Iris pigment epithelial cell (primary cell): ENCODE measurements around the gene DISC1.
"Not testable (repeated sequence)": the region's sequence is repeated elsewhere in the genome, so short reads cannot be mapped to it uniquely, and the experiment has no call there.

ENCODE experiments used
- DNase-seq: peaks from one replicate; pipeline ENCODE4 v3.0.0-alpha.2; 2011; ENCODE audit warnings: low read depth

DISC1 gene

DNA sequence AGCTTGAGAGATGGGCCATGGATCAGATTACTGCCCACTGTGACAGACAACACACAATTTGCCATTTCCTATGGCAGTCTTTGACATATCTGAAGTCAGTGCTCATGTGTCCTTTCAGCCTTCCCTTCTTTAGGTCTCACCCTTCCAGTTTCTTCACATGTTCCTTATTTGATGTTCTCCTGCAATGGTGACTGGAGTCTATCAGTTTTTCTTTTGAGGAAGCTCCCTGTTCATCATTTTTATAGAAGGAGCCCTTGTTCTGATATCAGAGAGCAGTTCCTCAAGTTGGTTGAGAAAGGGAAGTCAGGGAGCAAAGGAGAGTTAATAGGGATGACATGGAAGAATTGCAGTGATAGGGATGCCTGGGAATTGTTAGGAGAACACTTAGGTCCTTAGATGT is 42.2 kb downstream of the DISC1 start:
- no peak for DNase-seq

DNA sequence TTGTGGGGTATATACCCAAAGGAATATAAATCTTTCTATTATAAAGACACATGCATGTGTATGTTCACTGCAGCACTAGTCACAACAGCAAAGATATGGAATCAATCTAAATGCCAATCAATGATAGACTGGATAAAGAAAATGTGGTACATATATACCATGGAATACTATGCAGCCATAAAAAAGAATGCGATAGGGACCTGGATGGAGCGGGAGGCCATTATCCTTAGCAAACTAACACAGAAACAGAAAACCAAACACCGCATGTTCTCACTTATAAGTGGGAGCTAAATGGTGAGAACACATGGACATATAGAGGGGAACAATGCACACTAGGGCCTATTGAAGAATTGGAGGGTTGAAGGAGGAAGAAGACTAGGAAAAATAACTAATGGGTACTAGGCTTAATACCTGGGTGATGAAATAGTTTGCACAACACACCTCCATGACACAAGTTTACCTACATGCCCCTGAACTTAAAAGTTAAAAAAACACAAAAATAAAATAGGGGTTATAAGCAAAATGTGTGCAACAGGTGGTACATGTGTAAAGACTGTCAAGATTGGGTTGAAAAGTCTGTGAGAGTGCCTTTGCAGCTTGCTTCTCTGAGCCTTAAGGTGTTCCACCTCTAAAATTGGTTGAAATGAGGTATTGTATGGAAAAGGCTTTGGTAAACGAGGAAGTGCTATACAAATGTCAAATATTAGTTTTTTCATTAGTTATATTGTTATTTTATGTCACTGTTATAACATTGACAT is 43.5 kb downstream of the DISC1 start:
- not testable (repeated sequence) for DNase-seq

DNA sequence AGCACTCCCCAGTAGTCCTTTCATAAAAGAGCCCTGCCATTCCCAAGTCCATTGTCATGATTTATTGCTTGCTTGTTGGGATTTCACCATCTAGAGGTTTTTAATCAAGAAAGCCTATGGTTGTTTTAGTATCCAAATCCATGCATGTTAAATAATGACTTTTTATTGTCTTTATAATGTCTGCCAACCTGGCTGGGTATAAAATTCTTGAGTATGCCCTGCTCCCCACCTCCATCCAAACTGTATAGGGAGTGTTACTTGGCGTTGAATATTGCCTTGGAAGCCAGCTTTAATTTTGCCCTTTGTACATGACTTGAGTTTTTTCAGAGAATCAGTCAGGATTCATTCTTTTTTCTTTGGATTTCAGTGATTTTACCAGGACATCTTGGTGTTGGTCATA is 44.2 kb downstream of the DISC1 start:
- DNase-seq: no peak

DNA sequence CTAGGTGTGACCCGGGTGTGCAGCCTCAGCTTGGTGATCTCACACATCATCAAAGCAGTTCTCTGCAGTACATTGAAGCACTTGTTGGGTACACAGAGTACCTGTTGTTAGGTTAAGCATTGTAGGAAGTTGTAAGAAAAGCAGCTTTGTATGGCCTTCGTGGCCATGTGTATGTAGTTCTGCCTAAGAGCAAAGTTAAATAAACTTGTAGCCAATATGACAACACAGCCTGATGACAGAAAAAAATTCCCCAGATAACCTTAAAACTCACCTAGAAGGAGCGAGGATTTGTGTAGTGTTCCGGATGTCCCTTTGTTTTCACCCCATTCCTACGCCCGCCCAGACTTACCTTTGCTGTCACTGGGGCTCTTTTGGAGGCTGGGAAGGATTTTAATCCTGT is 48.0 kb downstream of the DISC1 start:
- DNase-seq: no peak

DNA sequence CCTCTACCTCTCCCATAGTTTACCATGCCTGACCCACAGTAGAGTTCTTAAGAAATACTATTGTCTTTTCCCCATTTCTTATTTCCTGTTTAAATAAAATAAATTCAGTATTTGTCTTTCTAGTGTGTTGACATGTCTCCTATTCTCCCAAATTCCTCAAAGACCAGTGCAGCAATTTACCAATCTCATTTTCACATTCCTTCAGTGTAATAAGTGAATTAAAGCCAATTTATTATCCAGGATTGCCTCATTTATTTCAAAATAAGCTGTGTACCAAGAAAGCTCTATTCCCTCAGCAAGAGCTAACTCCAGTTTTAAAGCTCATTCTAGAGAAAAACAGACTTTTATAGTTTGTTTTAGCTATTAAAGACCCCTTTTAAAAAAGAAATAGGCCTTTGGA is 49.9 kb downstream of the DISC1 start:
- DNase-seq: no peak

DNA sequence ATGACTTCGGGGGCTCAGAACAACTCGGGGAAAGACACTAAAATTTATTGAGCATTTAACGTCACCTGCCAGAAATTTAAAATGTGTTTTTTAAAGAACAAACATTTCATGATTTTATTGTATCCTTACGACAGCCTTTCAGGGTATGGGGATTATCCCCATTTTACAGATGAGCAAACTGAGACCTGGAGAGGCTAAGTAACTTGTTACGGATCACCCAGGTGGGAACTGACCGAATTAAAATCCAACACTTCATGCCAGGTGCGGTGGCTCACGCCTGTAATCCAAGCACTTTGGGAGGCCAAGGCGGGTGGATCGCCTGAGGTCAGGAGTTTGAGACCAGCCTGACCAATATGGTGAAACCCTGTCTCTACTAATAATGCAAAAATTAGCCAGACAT is 50.9 kb downstream of the DISC1 start:
- no peak for DNase-seq

DNA sequence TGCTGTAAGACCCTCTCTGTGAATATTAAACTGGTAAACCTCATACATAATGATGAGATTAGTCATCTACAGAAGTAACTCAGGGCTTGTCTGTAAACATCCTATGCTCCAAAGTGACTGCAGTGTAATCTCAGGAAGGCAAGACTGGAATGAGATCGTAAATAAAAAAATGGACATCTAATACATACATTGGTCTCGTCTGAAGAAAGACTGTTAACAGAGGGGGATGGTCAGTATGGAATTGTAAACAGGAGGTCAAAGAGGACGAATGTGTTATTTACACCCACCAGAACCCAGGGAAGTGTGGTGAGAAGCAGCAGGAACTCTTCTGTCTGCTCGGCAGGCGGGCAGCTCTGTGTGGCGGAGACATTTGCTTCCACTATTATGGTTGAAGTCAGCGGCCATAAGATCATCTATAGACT is 51.4 kb downstream of the DISC1 start:
- peak; percentile 65 for DNase-seq

DNA sequence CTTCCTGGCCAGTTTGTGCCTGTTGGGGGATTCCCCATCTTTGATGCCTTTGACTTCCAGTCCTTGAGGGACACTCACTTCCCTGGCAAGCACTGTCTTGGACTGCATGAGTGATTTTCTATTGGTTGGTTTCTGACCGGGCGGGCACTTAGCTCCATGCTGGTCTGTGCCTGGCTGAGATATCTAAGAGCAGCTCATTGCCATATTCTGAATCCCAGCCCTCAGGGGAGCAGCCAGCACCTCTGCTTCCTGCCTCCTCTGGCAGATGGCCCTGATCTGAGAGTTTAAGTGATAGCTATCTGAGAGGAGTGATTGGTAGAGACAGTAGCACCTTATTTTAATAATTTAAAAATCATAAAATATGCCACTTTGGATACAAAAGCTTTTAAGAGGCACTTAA is 52.5 kb downstream of the DISC1 start:
- no peak for DNase-seq

DNA sequence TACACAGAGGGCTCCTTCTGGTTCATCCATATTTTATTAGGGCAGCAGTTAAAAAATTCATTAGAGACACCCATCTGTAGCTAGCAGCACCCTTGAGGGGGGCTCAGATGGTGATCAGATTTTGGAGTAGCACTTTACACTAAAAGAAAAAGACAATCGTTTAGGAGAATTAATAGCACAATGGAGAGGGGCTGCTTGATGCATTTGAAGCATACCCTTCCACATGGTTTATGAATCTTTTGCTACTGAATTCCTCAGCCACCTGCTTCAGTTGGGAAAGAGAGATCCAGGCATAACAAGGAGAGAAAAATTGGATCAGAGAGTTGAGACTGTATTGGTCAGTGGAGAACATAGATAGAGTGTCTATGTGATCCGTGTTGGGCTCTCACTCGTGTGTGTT is 54.4 kb downstream of the DISC1 start:
- no peak for DNase-seq

DNA sequence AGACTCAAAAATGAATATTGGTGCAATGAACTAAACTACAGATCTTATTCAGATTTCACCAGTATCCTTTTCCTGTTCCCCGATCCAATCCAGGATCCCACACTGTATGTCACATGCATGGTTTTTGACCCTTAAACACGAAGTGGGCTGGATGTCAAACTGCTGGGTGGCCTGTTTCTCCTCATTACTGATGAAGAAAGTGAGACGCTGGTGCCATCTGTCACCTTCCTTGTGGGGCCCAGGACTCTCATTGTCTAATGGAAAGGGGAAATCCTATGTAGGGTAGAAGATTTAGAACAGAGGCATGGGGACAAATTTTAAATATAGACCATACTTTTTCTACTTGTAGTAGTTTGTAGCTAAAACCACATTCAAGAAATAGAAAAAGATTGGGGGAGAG is 56.2 kb downstream of the DISC1 start:
- DNase-seq: no peak

DNA sequence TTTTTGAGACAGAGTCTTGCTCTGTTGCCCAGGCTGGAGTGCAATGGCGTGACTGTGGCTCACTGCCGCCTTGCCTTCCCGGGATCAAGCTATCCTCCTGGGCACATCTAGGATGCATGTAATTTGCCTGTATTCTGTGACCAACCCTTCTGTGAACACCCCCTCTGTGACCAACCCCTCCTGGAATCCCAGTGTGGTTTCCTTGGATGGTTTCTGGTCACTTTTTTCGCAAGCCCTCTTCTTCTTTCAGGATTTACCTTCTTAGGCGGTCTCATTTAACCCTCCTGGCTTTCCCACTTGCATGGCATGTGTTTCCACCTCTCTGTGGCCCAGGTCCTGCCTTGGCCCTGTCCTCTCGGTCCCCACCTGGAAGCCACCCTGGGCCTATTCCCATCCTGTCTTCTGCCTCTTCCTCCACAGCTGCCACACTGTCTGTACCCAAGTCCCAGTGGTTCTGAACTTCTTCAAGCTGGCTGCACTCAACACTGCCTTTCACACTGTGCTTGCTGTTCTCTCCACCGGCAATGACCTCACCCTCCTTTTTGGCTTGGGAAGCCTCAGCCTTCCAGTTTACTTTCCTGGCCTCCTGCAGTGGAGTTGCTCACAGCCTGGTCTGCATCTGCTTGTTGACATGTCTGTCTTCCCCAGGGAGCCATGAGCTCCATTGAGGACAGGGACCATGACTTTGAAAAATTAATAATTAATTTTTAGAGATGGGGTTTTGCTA is 57.0 kb downstream of the DISC1 start:
- DNase-seq: no peak

DNA sequence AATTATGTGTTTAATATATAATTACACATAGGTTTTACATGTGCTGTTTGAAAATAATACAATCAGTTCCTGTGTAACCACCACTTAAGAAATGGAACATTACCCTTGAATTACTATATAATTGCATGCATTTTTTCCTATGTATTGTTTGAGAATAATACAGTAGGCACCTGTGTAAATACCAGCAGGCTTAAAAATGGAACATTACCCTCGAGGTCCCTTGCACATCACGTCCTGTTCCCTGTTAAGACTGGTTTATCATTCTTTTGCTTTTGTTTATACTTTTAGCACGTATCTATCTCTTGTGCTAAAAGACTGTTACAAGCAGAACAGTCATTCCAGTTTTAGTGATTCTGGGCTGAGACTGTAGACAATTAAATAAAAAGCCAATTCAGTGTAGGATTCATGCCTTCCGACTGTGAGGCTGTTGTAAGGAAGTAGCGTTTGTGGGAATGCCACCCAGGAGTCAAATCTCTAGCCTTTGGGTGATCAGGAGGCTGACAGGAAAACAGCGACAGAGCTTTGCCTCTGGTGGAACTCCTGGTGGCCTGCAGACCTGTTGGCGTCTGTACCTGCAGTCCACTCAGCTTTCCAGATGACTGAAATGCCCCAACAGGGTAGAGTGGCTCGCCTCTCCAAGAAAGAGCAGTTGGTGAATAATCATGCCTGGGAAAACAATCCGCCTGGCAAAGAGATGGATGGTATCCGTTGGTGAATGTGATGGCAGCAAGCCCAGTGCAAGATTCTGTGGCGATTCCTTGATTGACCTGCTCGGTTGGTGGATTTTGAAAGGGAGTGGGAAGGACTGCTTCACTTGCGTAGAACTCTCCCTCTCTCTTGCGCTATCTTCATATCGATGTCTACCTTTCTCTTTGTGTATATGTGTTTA is 58.0 kb downstream of the DISC1 start:
- no peak for DNase-seq

DNA sequence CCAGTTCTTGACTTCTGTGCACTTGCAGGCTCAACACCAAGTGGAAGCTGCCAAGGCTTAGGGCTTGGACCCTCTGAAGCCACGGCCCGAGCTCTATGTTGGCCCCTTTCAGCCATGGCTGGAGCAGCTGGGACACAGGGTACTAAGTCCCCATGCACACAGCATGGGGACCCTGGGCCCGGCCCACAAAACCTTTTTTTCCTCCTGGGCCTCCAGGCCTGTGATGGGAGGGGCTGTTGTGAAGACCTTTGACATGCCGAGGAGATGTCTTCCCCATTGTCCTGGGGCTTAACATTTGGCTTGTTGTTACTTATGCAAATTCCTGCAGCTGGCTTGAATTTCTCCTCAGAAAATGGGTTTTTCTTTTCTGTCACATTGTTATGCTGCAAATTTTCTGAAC is 59.8 kb downstream of the DISC1 start:
- DNase-seq: no peak

DNA sequence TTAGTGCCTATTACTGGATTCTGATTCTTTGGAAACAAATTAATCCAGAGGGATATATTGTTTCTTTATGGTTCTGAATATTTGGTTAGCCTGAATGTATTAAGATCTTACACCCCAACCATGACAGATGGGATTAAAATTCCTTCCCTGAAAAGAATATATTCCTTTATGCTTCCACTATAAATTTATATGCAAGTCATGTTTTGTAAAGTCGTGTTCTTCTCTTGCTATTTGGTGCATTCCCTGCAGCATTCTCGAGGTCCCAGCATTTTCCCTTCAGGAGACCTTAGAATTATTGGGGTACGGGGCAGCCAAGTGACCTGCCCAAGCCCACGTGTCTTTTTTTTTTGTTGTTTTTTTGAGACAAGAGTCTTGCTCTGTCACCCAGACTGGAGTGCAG is 62.4 kb downstream of the DISC1 start:
- DNase-seq: no peak

DNA sequence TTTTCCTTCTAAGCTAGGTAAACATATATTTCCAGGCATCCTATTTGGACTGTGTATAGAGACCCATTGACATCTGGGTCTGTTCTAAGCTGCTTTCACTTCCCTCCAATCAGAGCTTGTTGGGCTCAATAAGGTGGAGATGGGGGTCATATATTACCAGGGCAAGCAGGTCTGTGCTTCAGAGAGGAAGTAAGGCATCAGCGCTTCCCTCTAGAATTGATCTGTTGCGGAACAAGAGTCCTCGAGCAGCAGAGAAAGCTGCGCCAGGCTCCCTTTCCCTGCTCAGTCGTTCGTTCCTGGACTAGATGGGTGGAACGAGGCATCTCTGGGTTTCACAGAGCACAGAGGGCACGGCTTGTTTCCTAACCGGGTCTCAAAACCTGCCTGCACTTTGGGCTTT is 63.5 kb downstream of the DISC1 start:
- no peak for DNase-seq

DNA sequence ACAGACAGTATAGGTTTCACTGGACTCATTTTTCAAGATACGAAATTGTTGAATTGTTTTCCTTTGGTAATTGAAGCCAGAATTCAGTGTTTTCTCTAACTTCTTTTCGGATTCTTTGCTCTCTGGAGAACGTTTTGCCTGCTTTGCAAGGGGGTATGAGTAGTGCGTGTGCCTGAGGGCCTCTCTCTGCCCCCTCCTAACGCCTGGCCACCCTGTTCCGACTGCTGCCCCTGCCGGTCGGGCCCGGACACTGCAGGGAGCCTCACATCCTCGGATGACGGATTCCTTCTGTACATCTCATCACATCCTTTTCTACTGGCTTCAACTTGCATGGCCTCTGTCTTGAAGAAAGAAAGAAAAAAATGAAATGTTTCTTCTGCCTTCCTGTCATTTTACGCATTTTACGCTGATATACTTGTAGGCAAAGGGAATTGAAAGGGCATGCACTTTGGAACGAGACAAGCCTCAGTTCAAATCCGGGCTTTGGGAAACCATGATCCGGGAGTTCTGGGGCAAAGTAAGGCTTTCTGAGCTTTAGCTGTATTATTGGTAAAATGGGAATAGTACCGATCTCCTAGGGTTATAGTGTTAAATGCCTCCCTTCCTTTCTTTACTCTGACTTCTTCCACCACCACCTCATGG is 65.1 kb downstream of the DISC1 start:
- DNase-seq: peak; percentile 61

DNA sequence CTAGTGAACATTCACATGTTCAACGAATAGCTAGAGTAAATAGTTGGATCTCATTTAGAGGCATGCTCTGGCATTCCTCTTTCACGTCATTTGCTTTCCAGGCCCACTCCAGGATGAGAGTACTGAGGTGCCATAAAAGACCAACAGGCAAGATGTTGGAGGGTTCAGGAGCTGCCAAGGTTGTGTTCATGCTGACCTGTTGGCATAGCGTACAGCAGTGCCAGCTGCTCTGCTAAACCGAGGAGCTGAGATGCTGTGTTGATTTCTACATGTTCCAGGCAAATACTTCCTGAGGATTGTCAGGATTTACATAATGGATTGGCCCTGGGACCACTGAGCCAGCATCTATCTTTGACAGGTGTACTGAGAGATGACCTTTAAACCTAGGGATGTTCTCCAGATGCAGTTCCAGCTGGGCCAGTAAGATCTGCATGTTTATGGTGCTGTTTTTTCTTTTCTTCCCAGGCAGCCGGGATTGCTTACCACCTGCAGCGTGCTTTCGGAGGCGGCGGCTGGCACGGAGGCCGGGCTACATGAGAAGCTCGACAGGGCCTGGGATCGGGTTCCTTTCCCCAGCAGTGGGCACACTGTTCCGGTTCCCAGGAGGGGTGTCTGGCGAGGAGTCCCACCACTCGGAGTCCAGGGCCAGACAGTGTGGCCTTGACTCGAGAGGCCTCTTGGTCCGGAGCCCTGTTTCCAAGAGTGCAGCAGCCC is 66.9 kb downstream of the DISC1 start:
- no peak for DNase-seq

DNA sequence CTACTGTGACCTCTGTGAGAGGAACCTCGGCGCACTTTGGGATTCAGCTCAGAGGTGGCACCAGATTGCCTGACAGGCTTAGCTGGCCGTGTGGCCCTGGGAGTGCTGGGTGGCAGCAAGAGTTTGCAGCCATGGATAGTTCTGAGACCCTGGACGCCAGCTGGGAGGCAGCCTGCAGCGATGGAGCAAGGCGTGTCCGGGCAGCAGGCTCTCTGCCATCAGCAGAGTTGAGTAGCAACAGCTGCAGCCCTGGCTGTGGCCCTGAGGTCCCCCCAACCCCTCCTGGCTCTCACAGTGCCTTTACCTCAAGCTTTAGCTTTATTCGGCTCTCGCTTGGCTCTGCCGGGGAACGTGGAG is 67.5 kb downstream of the DISC1 start:
- no peak for DNase-seq

DNA sequence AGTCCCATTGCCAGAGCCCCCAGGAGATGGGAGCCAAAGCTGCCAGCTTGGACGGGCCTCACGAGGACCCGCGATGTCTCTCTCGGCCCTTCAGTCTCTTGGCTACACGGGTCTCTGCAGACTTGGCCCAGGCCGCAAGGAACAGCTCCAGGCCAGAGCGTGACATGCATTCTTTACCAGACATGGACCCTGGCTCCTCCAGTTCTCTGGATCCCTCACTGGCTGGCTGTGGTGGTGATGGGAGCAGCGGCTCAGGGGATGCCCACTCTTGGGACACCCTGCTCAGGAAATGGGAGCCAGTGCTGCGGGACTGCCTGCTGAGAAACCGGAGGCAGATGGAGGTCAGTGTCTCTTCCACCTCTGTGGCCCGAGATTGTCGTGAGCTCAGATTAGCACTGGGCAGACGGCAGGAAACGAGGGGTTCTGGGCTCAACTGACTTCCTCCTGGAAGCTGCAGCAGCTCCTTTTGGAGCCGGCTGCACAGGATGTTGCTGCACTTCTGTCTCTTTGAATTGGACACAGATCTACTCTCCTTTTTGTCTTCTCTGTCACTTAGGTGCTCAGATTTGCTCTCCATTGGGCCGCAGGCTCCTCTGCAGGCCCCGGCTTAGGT is 68.0 kb downstream of the DISC1 start:
- DNase-seq: no peak

DNA sequence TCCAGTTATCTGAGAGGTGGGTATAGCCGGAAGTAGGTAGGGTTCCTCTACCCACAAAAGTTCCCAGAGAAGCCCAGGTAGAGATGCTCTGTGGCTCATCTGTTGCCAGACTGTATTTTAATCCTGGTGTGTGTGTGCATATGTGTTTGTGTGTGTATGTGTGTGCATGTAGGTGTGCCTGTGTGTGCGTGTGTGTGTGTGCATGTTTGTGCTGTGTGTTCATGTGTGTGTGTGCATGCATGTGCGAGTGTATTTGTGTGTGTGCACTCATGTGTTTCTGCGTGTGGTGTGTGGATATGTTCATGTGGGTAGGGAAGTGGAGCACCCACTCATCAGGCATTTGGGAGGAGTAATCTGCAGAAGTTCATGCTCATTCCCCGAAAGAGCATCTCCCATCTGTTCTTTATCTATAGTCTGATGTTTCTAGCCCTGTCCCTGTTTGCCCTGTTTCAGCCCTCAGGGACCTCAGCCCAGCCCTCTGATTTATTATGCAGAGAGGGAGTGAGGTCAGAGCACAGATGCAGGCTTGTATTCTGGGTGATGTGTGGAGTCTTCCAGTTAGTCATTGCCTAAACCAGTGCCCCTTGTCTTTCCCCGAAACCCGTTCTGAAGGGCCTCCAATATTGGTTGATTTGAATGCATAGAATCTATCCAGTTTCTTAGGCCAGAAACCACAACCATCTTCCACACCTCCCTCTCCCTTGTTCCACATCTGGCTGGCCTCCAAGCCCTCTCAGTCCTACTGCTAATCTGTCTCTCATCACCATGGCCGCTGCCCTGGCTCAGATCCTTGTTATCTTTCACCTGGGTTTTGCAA is 69.1 kb downstream of the DISC1 start:
- DNase-seq: no peak
